ENCODE measurements around the gene WDFY3.

DNA sequence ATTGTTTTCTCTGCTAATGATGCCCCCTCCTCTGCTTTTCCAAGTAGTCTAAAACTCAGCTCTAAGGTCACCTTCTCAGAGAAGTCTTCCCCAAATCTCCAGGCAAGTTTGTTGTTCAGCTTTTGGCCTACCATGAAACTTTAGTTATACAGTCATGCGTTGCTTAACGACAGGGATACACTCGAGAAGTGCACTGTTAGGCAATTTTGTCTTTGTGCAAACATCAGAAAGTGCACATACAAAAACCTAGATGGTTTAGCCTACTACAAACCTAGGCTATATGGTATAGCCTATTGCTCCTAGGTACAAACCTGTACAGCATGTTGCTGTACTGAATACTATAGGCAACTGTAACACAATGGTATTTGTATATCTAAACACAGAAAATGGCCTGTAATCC, 91.9 kb downstream of the WDFY3 start:
- TF ChIP-seq RAD21 (IDR thresholded peaks at IDR 0.05; ENCODE audit: low read depth) = no peak
- no peak for TF ChIP-seq ZBTB7A (IDR thresholded peaks at IDR 0.05; ENCODE audit: low read depth)
- TF ChIP-seq TCF12 (IDR thresholded peaks at IDR 0.05; ENCODE audit: low read depth) = no peak
- no peak for TF ChIP-seq TEAD4 (IDR thresholded peaks at IDR 0.05)
- no peak for TF ChIP-seq TAF1 (IDR thresholded peaks at IDR 0.05; ENCODE audit: low read depth)
- no peak for TF ChIP-seq FOXM1 (IDR thresholded peaks at IDR 0.05; ENCODE audit: borderline replicate concordance, low read depth)
- TF ChIP-seq, protein P1, sequence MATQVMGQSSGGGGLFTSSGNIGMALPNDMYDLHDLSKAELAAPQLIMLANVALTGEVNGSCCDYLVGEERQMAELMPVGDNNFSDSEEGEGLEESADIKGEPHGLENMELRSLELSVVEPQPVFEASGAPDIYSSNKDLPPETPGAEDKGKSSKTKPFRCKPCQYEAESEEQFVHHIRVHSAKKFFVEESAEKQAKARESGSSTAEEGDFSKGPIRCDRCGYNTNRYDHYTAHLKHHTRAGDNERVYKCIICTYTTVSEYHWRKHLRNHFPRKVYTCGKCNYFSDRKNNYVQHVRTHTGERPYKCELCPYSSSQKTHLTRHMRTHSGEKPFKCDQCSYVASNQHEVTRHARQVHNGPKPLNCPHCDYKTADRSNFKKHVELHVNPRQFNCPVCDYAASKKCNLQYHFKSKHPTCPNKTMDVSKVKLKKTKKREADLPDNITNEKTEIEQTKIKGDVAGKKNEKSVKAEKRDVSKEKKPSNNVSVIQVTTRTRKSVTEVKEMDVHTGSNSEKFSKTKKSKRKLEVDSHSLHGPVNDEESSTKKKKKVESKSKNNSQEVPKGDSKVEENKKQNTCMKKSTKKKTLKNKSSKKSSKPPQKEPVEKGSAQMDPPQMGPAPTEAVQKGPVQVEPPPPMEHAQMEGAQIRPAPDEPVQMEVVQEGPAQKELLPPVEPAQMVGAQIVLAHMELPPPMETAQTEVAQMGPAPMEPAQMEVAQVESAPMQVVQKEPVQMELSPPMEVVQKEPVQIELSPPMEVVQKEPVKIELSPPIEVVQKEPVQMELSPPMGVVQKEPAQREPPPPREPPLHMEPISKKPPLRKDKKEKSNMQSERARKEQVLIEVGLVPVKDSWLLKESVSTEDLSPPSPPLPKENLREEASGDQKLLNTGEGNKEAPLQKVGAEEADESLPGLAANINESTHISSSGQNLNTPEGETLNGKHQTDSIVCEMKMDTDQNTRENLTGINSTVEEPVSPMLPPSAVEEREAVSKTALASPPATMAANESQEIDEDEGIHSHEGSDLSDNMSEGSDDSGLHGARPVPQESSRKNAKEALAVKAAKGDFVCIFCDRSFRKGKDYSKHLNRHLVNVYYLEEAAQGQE (IDR thresholded peaks at IDR 0.05; ENCODE audit: low read depth) = no peak
- no peak for TF ChIP-seq MAX (IDR thresholded peaks at IDR 0.05)
- TF ChIP-seq CEBPB (IDR thresholded peaks at IDR 0.05) = no peak
- no peak for TF ChIP-seq CREB1 (IDR thresholded peaks at IDR 0.05; ENCODE audit: low read depth)
- no peak for TF ChIP-seq EP300 (IDR thresholded peaks at IDR 0.05; ENCODE audit: borderline replicate concordance)
- no peak for TF ChIP-seq YY1 (IDR thresholded peaks at IDR 0.05; ENCODE audit: low read depth)
- TF ChIP-seq NFIC (IDR thresholded peaks at IDR 0.05) = no peak
- no peak for TF ChIP-seq EGR1 (IDR thresholded peaks at IDR 0.05)
